Neural crest cell (in vitro differentiated cells): ENCODE results near the gene BHMT. TPM values are rescaled to one million over a fixed set of nuclear protein-coding genes. Genes with fewer than 3 reads are reported as not detected.

Source experiments
- DNase-seq: peaks from one replicate; pipeline ENCODE4 v3.0.0; 2021; ENCODE audit warnings: low read depth, mixed read lengths, low spot score
- H3K27ac Mint-ChIP-seq: one replicate; pipeline ENCODE4 v1.8.0; 2021; ENCODE audit warnings: mild to moderate bottlenecking, mixed read lengths; ENCODE audit not compliant: unreplicated experiment
- H3K27me3 Mint-ChIP-seq: 2 replicates; pipeline ENCODE4 v1.8.0; 2021; ENCODE audit warnings: low read depth, mild to moderate bottlenecking, mixed read lengths
- H3K36me3 Mint-ChIP-seq: 2 replicates; pipeline ENCODE4 v1.8.0; 2021; ENCODE audit warnings: low read depth, mild to moderate bottlenecking, mixed read lengths
- H3K4me1 Mint-ChIP-seq: 2 replicates; pipeline ENCODE4 v1.8.0; 2021; ENCODE audit warnings: mixed read lengths
- H3K4me3 Mint-ChIP-seq: one replicate; pipeline ENCODE4 v1.8.0; 2021; ENCODE audit warnings: mild to moderate bottlenecking, mixed read lengths
- H3K9me3 Mint-ChIP-seq: 2 replicates; pipeline ENCODE4 v1.8.0; 2021; ENCODE audit warnings: mixed read lengths
- CTCF ChIP-seq: fragments of 200-600 bp; sonication (generic); conservative IDR thresholded peaks from 2 replicates; pipeline ENCODE4 v1.5.0; 2021; ENCODE audit warnings: antibody characterized with exemption, mild to moderate bottlenecking
- total RNA-seq: library from RNA; stranded (reverse); gene quantifications from 2 replicates; pipeline ENCODE4 v1.2.1, GENCODE V29; 2021

BHMT gene
- total RNA-seq, 1 donor from 2014 or later: not detected

- no peak for DNase-seq
- H3K4me1 Mint-ChIP-seq: no peaks in the 10 kb centered on the region
- no peak overlapping the region for H3K27ac Mint-ChIP-seq
- H3K4me3 Mint-ChIP-seq: no peak overlapping the region
- H3K9me3 Mint-ChIP-seq: no peaks in the 10 kb centered on the region
- no peaks in the 10 kb centered on the region for H3K27me3 Mint-ChIP-seq
- no peaks in the 10 kb centered on the region for H3K36me3 Mint-ChIP-seq
- no peak for TF ChIP-seq CTCF
Observed at GRCh38 chr5:79181419-79182022, 69.9 kb downstream of the BHMT start.

Other genes with a start within 250 kb of the BHMT start
- gene ARSB, start 126.5 kb upstream of the BHMT start, total RNA-seq: 26.6 and 28.0 TPM in 2 replicates
- gene DMGDH, start 42.1 kb upstream of the BHMT start, total RNA-seq: not detected in 2 replicates
- gene BHMT2, start 42.0 kb upstream of the BHMT start, total RNA-seq: not detected in 2 replicates
- gene JMY, start 124.3 kb downstream of the BHMT start, total RNA-seq: 3.0 and 4.2 TPM in 2 replicates